Measurements from ENCODE around the gene KRTAP1-3. TPM values are rescaled to one million over a fixed set of nuclear protein-coding genes. Genes with fewer than 3 reads are reported as not detected.

Gene KRTAP1-3
- total RNA-seq, 1 experiment from 2014 or later = not detected

GRCh38 chr17:41009936-41010335 is 24.7 kb downstream of the KRTAP1-3 start:
- TF ChIP-seq CTCF (IDR thresholded peaks at IDR 0.05; ENCODE audit: insufficient read depth in 1 of 2, low read depth in 1 of 2, low read length in 1 of 2, severe bottlenecking in 1 of 2, unreplicated experiment in 1 of 2) = no peak
- Mint-ChIP-seq H3K27me3 (ENCODE audit: insufficient read depth, unreplicated experiment) (no peaks in the 10 kb centered on the region), H3K36me3 (ENCODE audit: insufficient read depth, unreplicated experiment) (peaks cover 20% of the 10 kb centered on the region), H3K27ac (ENCODE audit: unreplicated experiment) (peak overlapping the region; percentile 94), H3K4me1 (ENCODE audit: low read depth, unreplicated experiment) (peaks cover 47% of the 10 kb centered on the region), H3K9me3 (ENCODE audit: unreplicated experiment) (peaks cover 29% of the 10 kb centered on the region), H3K4me3 (ENCODE audit: unreplicated experiment) (no peak overlapping the region)
- intact Hi-C loops (cut with micrococcal nuclease; ENCODE audit: unreplicated experiment) = loop anchor here (1.0 kb wide), 6 partner anchors 38 to 172 kb away; no protein-coding TSS in a partner anchor
- H3K4me3 ChIP-seq (ENCODE audit: low read depth, low read length) = no peak overlapping the region
- CTCF ChIA-PET = no interaction called here
- DNase-seq = no peak
- peaks cover 50% of the 10 kb centered on the region for H3K4me1 ChIP-seq
- peaks cover 12% of the 10 kb centered on the region; the same call in 1 of the 2 replicates for H3K9me3 ChIP-seq
- POLR2A ChIA-PET = interaction anchor here (1.7 kb wide), 1 partner anchor 49 kb away, joined by 10 read pairs; no protein-coding TSS in a partner anchor
- no peaks in the 10 kb centered on the region for H3K27me3 ChIP-seq (replicated peaks; ENCODE audit: control insufficient read depth, insufficient read depth, low read length)
- no peaks in the 10 kb centered on the region for H3K36me3 ChIP-seq (ENCODE audit: control insufficient read depth, insufficient read depth, low read length)
- BruUV-seq (replicated peaks) = TSS peak; percentile 70

GRCh38 chr17:41009301-41009760 is 25.3 kb downstream of the KRTAP1-3 start:
- TF ChIP-seq CTCF (IDR thresholded peaks at IDR 0.05; ENCODE audit: insufficient read depth in 1 of 2, low read depth in 1 of 2, low read length in 1 of 2, severe bottlenecking in 1 of 2, unreplicated experiment in 1 of 2) = no peak
- Mint-ChIP-seq H3K36me3 (ENCODE audit: insufficient read depth, unreplicated experiment) (peaks cover 20% of the 10 kb centered on the region), H3K4me3 (ENCODE audit: unreplicated experiment) (peak overlapping the region; percentile 42), H3K9me3 (ENCODE audit: unreplicated experiment) (peaks cover 27% of the 10 kb centered on the region), H3K4me1 (ENCODE audit: low read depth, unreplicated experiment) (peaks cover 52% of the 10 kb centered on the region), H3K27me3 (ENCODE audit: insufficient read depth, unreplicated experiment) (no peaks in the 10 kb centered on the region), H3K27ac (ENCODE audit: unreplicated experiment) (peak overlapping the region; percentile 94)
- Histone ChIP-seq H3K36me3 (ENCODE audit: control insufficient read depth, insufficient read depth, low read length) (no peaks in the 10 kb centered on the region), H3K9me3 (peaks cover 12% of the 10 kb centered on the region; the same call in 1 of the 2 replicates), H3K4me3 (ENCODE audit: low read depth, low read length) (no peak overlapping the region), H3K27me3 (replicated peaks; ENCODE audit: control insufficient read depth, insufficient read depth, low read length) (no peaks in the 10 kb centered on the region), H3K4me1 (peaks cover 50% of the 10 kb centered on the region)
- ChIA-PET CTCF (no interaction called here), POLR2A (interaction anchor here (1.7 kb wide), 1 partner anchor 50 kb away, joined by 10 read pairs; no protein-coding TSS in a partner anchor)
- peak; percentile 83 to 86 for DNase-seq
- intact Hi-C loops (cut with micrococcal nuclease; ENCODE audit: unreplicated experiment) = loop anchor here (1.0 kb wide), 6 partner anchors 39 to 173 kb away; no protein-coding TSS in a partner anchor
- BruUV-seq (replicated peaks) = no TSS peak

GRCh38 chr17:41008811-41009210 is 25.9 kb downstream of the KRTAP1-3 start, which contains the start of gene KRTAP3-1:
TSS of gene KRTAP3-1 (minus strand) at chr17:41009128. CDS start at chr17:41009074, 54 bp downstream.
- no peak within 1 kb of the TSS for H3K4me3 ChIP-seq (ENCODE audit: low read depth, low read length)
- H3K36me3 Mint-ChIP-seq (ENCODE audit: insufficient read depth, unreplicated experiment) = peaks cover 20% of the 10 kb centered on the region
- ChIA-PET CTCF (no interaction called here), POLR2A (interaction anchor here (1.7 kb wide), 1 partner anchor 50 kb away, joined by 10 read pairs; no protein-coding TSS in a partner anchor)
- intact Hi-C loops (cut with micrococcal nuclease; ENCODE audit: unreplicated experiment) = loop anchor here (1.0 kb wide), 6 partner anchors 39 to 173 kb away; no protein-coding TSS in a partner anchor
- H3K36me3 ChIP-seq (ENCODE audit: control insufficient read depth, insufficient read depth, low read length) = no peaks in the 10 kb centered on the region
- peaks cover 12% of the 10 kb centered on the region; the same call in 1 of the 2 replicates for H3K9me3 ChIP-seq
- H3K4me1 ChIP-seq = peaks cover 50% of the 10 kb centered on the region
- TF ChIP-seq CTCF (IDR thresholded peaks at IDR 0.05; ENCODE audit: insufficient read depth in 1 of 2, low read depth in 1 of 2, low read length in 1 of 2, severe bottlenecking in 1 of 2, unreplicated experiment in 1 of 2) = no peak
- peaks cover 53% of the 10 kb centered on the region for H3K4me1 Mint-ChIP-seq (ENCODE audit: low read depth, unreplicated experiment)
- H3K27me3 Mint-ChIP-seq (ENCODE audit: insufficient read depth, unreplicated experiment) = no peaks in the 10 kb centered on the region
- H3K27me3 ChIP-seq (replicated peaks; ENCODE audit: control insufficient read depth, insufficient read depth, low read length) = no peaks in the 10 kb centered on the region
- DNase-seq = peak; percentile 57 to 66
- peak within 1 kb of the TSS; percentile 94 for H3K27ac Mint-ChIP-seq (ENCODE audit: unreplicated experiment)
- H3K4me3 Mint-ChIP-seq (ENCODE audit: unreplicated experiment) = peak within 1 kb of the TSS; percentile 42
- H3K9me3 Mint-ChIP-seq (ENCODE audit: unreplicated experiment) = peaks cover 27% of the 10 kb centered on the region
- no TSS peak for BruUV-seq (replicated peaks)
